GM18951 (cell line): ENCODE data around the gene TEX28.
"Not testable (repeated sequence)": the region's sequence is repeated elsewhere in the genome, so short reads cannot be mapped to it uniquely, and the experiment has no call there.

Experiments used
- in situ Hi-C: fragments of 300-500 bp; cut with MboI; formaldehyde crosslinking; loops from one replicate; pipeline ENCODE4 v1.12.0; 2022; ENCODE audit warnings: low sequenced_read_pairs, mixed read lengths, inconsistent platforms; ENCODE audit not compliant: unreplicated experiment

TEX28 gene

DNA sequence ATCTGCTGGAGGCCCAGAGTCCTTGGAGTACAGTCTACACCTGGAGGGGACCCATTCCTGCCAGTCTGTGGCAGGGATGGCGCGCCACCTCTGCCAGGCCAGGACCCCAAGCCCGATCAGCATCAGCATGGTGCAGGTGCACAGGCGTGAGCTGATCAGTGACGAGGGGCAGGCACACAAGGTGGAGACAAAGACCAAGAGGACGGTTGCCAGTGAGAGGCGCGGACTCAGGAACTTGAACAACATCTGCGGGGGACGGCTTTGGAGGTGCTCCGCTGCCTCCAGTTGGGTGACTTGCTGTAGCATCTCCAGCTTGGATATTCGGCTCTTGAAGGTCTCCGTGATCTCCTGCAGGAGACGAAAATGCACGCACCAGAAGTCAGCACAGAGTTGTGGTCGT, 61.3 kb downstream of the TEX28 start:
- in situ Hi-C loops, result not testable (repeated sequence)

DNA sequence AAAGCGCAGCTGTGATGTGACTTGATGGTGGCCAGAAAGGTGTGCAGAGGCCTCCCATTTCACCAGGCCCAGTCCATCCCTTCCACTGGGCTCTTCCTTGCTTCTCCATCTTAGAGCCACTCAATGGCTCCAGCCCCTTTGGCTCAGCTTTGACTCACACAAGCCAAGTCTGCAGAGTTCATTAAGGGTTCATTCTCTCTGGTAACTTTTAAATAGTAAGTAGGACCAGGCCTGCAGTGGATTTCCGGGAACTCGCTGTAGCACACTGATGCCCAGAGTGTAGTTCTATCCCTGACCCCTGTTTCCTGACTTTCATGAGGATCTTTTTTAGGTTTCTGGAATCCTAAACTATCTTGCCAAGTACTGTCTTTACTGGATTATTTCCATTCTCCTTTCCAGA, 63.5 kb downstream of the TEX28 start:
- in situ Hi-C loops, result not testable (repeated sequence)

DNA sequence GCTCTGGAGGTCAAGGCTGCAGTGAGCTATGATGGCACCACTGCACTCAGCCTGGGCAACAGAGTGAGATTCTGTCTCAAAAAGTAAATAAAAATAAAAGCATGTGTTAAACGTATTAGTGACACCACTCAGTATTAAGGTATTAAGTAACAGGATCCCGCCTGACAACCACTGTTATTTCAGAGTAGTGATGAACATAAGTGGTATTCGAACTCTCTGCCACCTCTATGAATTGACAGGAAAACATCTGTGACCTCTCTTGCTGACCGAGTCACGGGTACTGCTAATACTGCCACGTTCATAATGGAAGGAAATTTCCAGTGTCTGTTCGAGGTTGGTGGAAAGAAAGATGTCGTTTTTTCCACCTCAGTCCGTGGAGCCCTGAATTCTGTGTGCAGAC, 68.2 kb downstream of the TEX28 start:
- in situ Hi-C loops, result not testable (repeated sequence)

DNA sequence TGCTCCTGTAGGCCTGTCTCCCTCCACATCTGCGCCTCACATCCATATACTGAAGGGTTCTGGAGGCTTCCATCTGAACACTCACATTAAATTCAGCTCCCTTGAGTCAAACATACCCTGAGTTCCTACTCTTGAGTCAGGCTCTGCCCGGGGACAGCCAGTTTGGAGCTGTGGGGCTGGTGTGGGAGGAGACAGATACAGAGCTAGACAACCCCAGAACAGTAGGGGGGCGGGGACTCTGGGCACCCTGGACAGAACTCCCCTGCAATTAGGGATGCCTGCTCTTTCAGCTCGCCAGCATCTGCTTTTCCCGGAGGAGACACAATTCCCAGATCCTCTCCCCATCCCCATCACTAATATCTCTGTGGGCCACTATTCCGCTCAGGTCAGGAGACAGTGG, 69.6 kb downstream of the TEX28 start:
- in situ Hi-C loops, result not testable (repeated sequence)
